ENCODE results near the gene SORT1. TPM values are rescaled to one million over a fixed set of nuclear protein-coding genes. Genes with fewer than 3 reads are reported as not detected.

The SORT1 gene
- total RNA-seq, 6 donors from 2014 or later, result 105 to 222 (median 116) TPM

- DNase-seq (peak; percentile 93 to 99), ATAC-seq (ENCODE audit: low FRiP score in 2 of 2) (peak; percentile 99)
- peak within 1 kb of the TSS; percentile 74 to 95 (median 79) for H3K4me3 ChIP-seq
- peaks cover 17 to 47% (median 29%) of the 10 kb centered on the region in 4 donors for H3K4me1 ChIP-seq
- peak within 1 kb of the TSS; percentile 86 to 94 (median 91) for H3K27ac ChIP-seq
- peaks cover 0 to 4% (median 0%) of the 10 kb centered on the region in 4 donors for H3K36me3 ChIP-seq
- peak; percentile 25 to 91 (median 76) for TF ChIP-seq POLR2A (IDR thresholded peaks at IDR 0.05)
- peak in 1 of 4 donors; percentile 28 for TF ChIP-seq EP300 (IDR thresholded peaks at IDR 0.05)
- TF ChIP-seq CTCF (IDR thresholded peaks at IDR 0.05), result peak in 1 of 6 experiments; percentile 7
- peak; percentile 89 for TF ChIP-seq POLR2AphosphoS5 (IDR thresholded peaks at IDR 0.05)
- no peaks in the 10 kb centered on the region for H3K9me3 ChIP-seq
- no peaks in the 10 kb centered on the region for H3K27me3 ChIP-seq
- WGBS, 2 donors, result 0% methylated on average over 6 to 39 of the region's 50 CpGs
These were observed 28.8 kb upstream of the SORT1 start, which contains the start of gene PSMA5 for GRCh38 chr1:109426281-109427170. TSS of gene PSMA5 (minus strand) at chr1:109426448. CDS start at chr1:109426330, 118 bp downstream.

- ATAC-seq (ENCODE audit: low FRiP score in 2 of 2) (peak; percentile 65 to 81), DNase-seq (peak in 1 of 2 donors; percentile 76)
- peaks cover 0 to 13% (median 5%) of the 10 kb centered on the region in 4 donors for H3K36me3 ChIP-seq
- H3K4me1 ChIP-seq, result peaks cover 17 to 47% (median 29%) of the 10 kb centered on the region in 4 donors
- peak overlapping the region; percentile 86 to 94 (median 91) for H3K27ac ChIP-seq
- TF ChIP-seq CTCF (IDR thresholded peaks at IDR 0.05) (peak in 1 of 6 experiments; percentile 28), POLR2A (IDR thresholded peaks at IDR 0.05) (no peak)
- H3K9me3 ChIP-seq, result no peaks in the 10 kb centered on the region
- WGBS, 2 donors, result 0 to 3% methylated on average over 11 to 29 of the region's 32 CpGs
- H3K27me3 ChIP-seq, result no peaks in the 10 kb centered on the region
- H3K4me3 ChIP-seq, result peak overlapping the region; percentile 74 to 95 (median 79)
These were observed 27.9 kb upstream of the SORT1 start for GRCh38 chr1:109425391-109426280.

GRCh38 chr1:109423498-109423897 lies 25.8 kb upstream of the SORT1 start:
- Histone ChIP-seq H3K27ac (no peak overlapping the region), H3K4me1 (peaks cover 17 to 47% (median 29%) of the 10 kb centered on the region in 4 donors), H3K4me3 (no peak overlapping the region), H3K27me3 (no peaks in the 10 kb centered on the region), H3K36me3 (peaks cover 13 to 34% (median 21%) of the 10 kb centered on the region in 4 donors), H3K9me3 (no peaks in the 10 kb centered on the region)
- WGBS, 2 donors, result 71 to 72% methylated on average over 2 of the region's 2 CpGs
- no peak for DNase-seq
- no peak for ATAC-seq (ENCODE audit: low FRiP score in 2 of 2)
- TF ChIP-seq CTCF (IDR thresholded peaks at IDR 0.05), result no peak
- TF ChIP-seq POLR2AphosphoS5 (IDR thresholded peaks at IDR 0.05), result no peak
- TF ChIP-seq EP300 (IDR thresholded peaks at IDR 0.05), result no peak
- no peak for TF ChIP-seq POLR2A (IDR thresholded peaks at IDR 0.05)

GRCh38 chr1:109412551-109412950 lies 14.8 kb upstream of the SORT1 start:
- Histone ChIP-seq H3K4me1 (no peaks in the 10 kb centered on the region), H3K36me3 (peaks cover 44 to 97% (median 79%) of the 10 kb centered on the region in 4 donors), H3K9me3 (no peaks in the 10 kb centered on the region), H3K27ac (no peak overlapping the region), H3K27me3 (no peaks in the 10 kb centered on the region), H3K4me3 (no peak overlapping the region)
- 90 to 96% methylated on average over 2 of the region's 2 CpGs for WGBS, 2 donors
- TF ChIP-seq EP300 (IDR thresholded peaks at IDR 0.05), result no peak
- TF ChIP-seq CTCF (IDR thresholded peaks at IDR 0.05), result no peak
- no peak for TF ChIP-seq POLR2AphosphoS5 (IDR thresholded peaks at IDR 0.05)
- no peak for TF ChIP-seq POLR2A (IDR thresholded peaks at IDR 0.05)
- DNase-seq (no peak), ATAC-seq (ENCODE audit: low FRiP score in 2 of 2) (no peak)

All from upper lobe of left lung (tissue), 6 donors.